ENCODE results near the gene SMIM45.

SMIM45 gene

DNA sequence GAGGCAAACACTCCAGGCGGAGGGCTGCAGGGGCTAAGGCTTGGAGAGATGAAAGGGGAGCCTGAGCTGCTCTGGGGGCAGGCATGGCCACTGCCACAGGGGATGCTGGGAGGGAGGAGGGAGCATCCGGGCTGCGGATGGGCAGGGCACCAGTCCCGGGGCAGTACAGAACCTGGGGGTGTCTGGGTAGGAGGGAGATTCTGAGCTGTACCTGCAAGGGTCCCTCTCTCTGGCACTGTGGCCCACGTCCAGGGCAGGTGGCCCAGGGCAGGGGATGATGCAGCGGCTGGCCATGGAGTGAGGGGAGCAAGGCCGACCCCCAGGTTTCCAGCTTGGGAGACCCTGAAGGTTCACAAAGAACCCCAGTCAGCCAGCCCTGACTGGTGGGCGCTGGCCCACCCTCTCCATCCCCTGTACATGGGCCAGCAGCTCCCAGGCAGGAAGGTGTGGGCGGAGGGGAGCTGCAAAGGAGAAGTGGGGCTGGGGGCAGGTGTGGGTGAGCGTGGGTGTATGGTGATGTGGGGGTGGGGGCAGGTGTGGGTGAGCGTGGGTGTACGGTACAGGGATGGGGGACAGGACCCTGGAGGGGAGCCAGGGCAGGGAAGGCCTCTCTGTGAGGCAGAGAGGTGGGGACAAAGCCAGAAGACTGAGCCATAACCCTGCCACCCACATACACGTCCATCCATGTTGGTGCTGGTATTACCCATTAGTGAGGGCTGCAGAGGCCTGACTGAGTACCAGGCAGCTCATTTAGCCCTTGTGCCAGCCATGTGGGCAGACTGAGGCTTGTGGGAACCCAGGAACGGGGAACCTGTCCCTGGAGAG, 23.1 kb upstream of the SMIM45 start:
- no peak overlapping the region for H3K9ac ChIP-seq (ENCODE audit: low read length)
- no peaks in the 10 kb centered on the region for H3K36me3 ChIP-seq (ENCODE audit: control insufficient read depth, insufficient read depth, low read length, severe bottlenecking)
- H3K4me1 ChIP-seq (ENCODE audit: control insufficient read depth, insufficient read depth, low read length) = peaks cover 3% of the 10 kb centered on the region
- no peak overlapping the region for H3K4me3 ChIP-seq (ENCODE audit: low read length)
- peaks cover 9% of the 10 kb centered on the region for H3K27me3 ChIP-seq (replicated peaks; ENCODE audit: control insufficient read depth, insufficient read depth, low read length)
- no peak for DNase-seq (ENCODE audit: low read depth)
- no peaks in the 10 kb centered on the region for H3K9me3 ChIP-seq (ENCODE audit: control insufficient read depth, low read length)

DNA sequence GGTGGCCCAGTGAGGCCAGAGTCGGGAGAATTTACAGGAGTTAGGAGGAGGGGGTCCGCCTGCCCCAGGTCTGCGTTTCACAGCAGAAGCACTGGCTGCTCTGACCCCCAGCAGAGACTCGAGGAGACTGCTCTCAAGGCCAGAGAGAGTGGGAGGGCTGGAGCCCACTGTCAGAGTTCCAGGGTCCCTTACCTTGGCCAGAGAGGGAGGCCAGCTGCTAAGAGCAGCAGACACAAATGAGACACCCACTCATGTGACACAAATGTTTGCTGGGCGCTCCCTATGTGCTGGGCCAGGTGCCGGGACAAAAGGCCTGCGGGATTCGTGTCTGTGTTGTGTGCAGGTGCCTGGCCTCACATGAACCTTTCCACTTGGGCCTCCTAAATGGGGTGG, 22.5 kb upstream of the SMIM45 start:
- Histone ChIP-seq H3K4me1 (ENCODE audit: control insufficient read depth, insufficient read depth, low read length) (peaks cover 3% of the 10 kb centered on the region), H3K9me3 (ENCODE audit: control insufficient read depth, low read length) (no peaks in the 10 kb centered on the region), H3K36me3 (ENCODE audit: control insufficient read depth, insufficient read depth, low read length, severe bottlenecking) (no peaks in the 10 kb centered on the region), H3K9ac (ENCODE audit: low read length) (no peak overlapping the region), H3K27me3 (replicated peaks; ENCODE audit: control insufficient read depth, insufficient read depth, low read length) (peaks cover 9% of the 10 kb centered on the region), H3K4me3 (ENCODE audit: low read length) (no peak overlapping the region)
- DNase-seq (ENCODE audit: low read depth) = no peak

DNA sequence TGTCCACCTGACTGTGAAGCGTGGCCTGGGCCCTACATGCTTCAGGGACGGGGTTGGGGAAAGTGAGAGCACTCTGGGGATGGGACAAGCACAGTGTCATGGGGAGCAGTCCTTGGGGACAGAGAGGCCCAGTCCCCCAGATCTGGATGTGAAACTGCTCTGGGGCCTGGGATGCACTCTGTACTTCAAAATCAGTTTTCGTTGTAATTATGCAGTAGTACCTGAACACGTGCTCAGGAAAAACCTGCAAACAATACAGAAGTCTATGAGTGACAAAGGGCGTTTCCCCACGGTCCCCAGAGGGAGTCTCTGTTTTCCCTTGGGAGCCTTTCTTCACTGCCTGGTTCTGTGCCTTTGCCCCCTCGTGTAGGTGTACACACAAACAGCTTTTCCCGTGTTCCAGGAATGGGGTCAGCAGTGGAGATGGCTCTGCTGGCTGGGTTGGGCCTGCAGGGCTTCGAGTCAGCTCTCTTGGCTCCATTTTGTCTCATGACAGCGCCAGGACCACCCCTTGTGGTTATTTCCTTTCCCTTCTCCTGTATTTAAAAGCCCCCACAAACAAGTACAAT, 20.2 kb upstream of the SMIM45 start:
- H3K36me3 ChIP-seq (ENCODE audit: control insufficient read depth, insufficient read depth, low read length, severe bottlenecking) = no peaks in the 10 kb centered on the region
- H3K9me3 ChIP-seq (ENCODE audit: control insufficient read depth, low read length) = no peaks in the 10 kb centered on the region
- DNase-seq (ENCODE audit: low read depth) = no peak
- H3K9ac ChIP-seq (ENCODE audit: low read length) = no peak overlapping the region
- H3K4me3 ChIP-seq (ENCODE audit: low read length) = no peak overlapping the region
- no peaks in the 10 kb centered on the region for H3K27me3 ChIP-seq (replicated peaks; ENCODE audit: control insufficient read depth, insufficient read depth, low read length)
- no peaks in the 10 kb centered on the region for H3K4me1 ChIP-seq (ENCODE audit: control insufficient read depth, insufficient read depth, low read length)

DNA sequence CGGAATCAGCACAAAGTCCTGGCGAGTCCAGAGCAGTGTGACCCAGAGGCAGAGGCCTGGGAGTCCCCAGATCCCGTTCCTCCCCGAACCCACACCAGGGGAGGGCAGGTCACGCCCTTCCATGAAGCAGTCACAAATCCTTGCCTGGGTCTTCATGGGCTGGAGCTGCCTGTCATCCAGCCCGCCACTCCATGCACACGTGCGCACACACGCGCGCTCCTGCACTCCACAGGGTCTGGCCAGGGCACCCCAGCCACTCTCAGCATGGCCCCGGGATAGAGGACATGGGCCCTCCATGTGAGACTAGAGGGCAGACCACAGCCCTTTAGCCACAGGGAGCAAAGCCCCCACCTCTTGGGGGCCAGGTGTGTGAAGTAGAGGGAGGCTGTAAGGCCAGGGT, 19.6 kb upstream of the SMIM45 start:
- H3K27me3 ChIP-seq (replicated peaks; ENCODE audit: control insufficient read depth, insufficient read depth, low read length) = no peaks in the 10 kb centered on the region
- no peaks in the 10 kb centered on the region for H3K9me3 ChIP-seq (ENCODE audit: control insufficient read depth, low read length)
- DNase-seq (ENCODE audit: low read depth) = no peak
- no peak overlapping the region for H3K4me3 ChIP-seq (ENCODE audit: low read length)
- no peak overlapping the region for H3K9ac ChIP-seq (ENCODE audit: low read length)
- H3K4me1 ChIP-seq (ENCODE audit: control insufficient read depth, insufficient read depth, low read length) = no peaks in the 10 kb centered on the region
- H3K36me3 ChIP-seq (ENCODE audit: control insufficient read depth, insufficient read depth, low read length, severe bottlenecking) = no peaks in the 10 kb centered on the region

DNA sequence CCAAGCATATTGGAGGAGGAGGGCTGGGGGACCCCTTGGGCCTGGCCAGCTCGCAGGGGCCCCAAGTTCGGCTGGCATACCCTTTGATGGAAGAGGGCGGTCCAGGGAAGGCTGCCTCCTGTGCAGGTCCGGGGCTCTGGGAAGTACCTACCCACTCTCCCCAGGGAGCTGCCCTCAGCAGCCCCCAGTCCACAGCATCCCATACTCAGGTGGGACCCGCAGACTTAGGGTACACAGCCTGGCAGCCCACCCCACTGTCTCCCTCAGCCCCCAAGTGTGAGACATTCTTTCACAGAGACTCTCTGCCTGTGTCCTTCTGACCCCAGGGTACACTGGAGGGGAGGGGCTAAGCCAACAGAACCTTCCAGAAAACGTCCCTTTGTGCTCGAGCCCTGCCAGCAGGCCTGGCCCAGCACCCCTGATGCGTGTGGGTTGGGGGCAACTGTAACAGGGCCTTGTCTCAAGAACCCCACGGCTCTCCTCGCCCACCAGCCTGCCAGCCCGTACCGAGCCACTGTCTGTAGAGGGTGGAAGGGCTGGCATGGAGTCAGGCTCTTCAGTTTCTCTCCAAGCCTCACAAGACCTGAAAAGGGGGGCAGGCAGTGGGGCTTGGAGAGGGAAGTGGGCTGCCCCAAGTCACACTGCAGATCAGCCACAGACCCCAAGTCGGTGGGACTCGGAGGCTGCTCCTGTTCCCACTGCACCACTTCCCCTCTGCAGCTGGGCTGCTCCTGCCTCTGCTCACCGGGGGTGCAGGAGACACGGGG, 18.4 kb upstream of the SMIM45 start:
- no peak for DNase-seq (ENCODE audit: low read depth)
- Histone ChIP-seq H3K27me3 (replicated peaks; ENCODE audit: control insufficient read depth, insufficient read depth, low read length) (no peaks in the 10 kb centered on the region), H3K36me3 (ENCODE audit: control insufficient read depth, insufficient read depth, low read length, severe bottlenecking) (no peaks in the 10 kb centered on the region), H3K9me3 (ENCODE audit: control insufficient read depth, low read length) (no peaks in the 10 kb centered on the region), H3K9ac (ENCODE audit: low read length) (no peak overlapping the region), H3K4me1 (ENCODE audit: control insufficient read depth, insufficient read depth, low read length) (no peaks in the 10 kb centered on the region), H3K4me3 (ENCODE audit: low read length) (no peak overlapping the region)

DNA sequence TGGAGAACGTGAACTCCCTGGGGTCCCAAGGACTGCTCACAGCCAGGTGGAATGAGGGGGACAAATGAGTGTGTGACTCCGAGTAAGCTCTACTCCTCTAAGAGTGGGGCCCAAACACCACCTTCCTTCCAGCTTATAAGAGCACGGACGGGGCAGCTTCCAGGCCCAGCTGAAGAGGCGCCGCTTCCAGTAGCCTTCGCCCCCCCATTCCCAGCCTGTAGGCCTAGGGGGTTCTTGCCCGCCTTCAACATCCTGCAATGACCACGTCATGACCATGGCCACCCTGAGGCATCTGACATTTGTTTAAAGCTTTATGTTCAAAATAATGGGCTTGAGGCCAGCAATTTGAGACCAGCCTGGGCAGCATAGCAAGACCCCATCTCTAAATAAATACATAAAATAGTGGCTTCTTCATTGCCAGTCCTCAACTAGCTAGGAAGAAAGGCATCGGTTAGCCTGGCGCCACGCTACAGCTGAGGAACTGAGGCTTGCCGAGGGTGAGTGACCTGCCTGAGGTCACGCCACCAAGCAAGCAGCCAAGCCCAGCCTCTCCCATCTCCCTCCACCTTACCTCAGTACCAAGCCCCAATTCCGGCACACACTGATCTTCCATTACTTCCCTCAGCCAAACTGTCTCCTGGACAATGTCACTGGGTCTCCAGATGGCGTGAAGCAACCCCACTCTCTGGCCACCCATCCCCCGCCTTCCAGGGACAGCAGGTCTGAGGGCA, 17.5 kb upstream of the SMIM45 start:
- Histone ChIP-seq H3K4me1 (ENCODE audit: control insufficient read depth, insufficient read depth, low read length) (no peaks in the 10 kb centered on the region), H3K9me3 (ENCODE audit: control insufficient read depth, low read length) (no peaks in the 10 kb centered on the region), H3K36me3 (ENCODE audit: control insufficient read depth, insufficient read depth, low read length, severe bottlenecking) (no peaks in the 10 kb centered on the region), H3K9ac (ENCODE audit: low read length) (no peak overlapping the region), H3K4me3 (ENCODE audit: low read length) (no peak overlapping the region), H3K27me3 (replicated peaks; ENCODE audit: control insufficient read depth, insufficient read depth, low read length) (no peaks in the 10 kb centered on the region)
- no peak for DNase-seq (ENCODE audit: low read depth)

DNA sequence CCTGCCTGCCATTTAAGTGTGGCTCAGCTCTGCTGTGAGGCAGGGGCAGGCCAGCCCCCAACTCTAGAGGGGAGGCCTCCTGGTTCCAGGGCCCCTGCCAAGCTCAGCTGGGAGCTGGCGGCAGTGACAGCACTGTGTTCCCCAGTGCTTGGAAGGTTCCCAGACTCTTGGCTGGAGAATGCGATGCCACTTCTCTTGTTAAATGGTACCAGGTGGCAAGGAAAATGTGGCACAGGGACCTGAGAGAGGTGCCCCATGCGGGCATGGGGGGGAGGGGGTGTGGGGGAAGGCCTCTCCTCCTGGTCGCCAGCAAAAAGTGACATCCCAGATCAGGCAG, 17.0 kb upstream of the SMIM45 start:
- no peak overlapping the region for H3K9ac ChIP-seq (ENCODE audit: low read length)
- no peaks in the 10 kb centered on the region for H3K36me3 ChIP-seq (ENCODE audit: control insufficient read depth, insufficient read depth, low read length, severe bottlenecking)
- no peak overlapping the region for H3K4me3 ChIP-seq (ENCODE audit: low read length)
- DNase-seq (ENCODE audit: low read depth) = no peak
- no peaks in the 10 kb centered on the region for H3K27me3 ChIP-seq (replicated peaks; ENCODE audit: control insufficient read depth, insufficient read depth, low read length)
- no peaks in the 10 kb centered on the region for H3K9me3 ChIP-seq (ENCODE audit: control insufficient read depth, low read length)
- H3K4me1 ChIP-seq (ENCODE audit: control insufficient read depth, insufficient read depth, low read length) = no peaks in the 10 kb centered on the region

DNA sequence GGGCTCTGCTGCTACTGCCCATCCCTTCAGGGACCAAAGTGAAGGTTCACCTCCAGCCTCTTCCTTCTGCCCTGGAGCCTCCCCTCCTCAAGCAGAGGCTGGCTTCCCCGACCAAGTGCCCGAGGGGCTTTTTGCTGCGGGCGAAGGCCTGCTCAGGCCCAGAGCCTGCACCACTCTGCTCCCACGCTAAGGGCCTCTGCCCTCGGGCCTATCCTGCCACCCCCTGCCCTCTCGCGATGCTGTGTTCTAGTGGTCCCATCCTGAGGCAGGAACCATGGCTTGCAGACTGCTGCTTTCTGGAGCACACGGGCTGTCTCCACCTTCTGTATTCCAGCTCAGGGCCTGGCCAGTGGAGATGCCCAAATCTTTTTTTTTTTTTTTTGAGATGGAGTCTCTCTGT, 16.4 kb upstream of the SMIM45 start:
- Histone ChIP-seq H3K4me1 (ENCODE audit: control insufficient read depth, insufficient read depth, low read length) (peaks cover 2% of the 10 kb centered on the region), H3K4me3 (ENCODE audit: low read length) (no peak overlapping the region), H3K9me3 (ENCODE audit: control insufficient read depth, low read length) (no peaks in the 10 kb centered on the region), H3K9ac (ENCODE audit: low read length) (no peak overlapping the region), H3K27me3 (replicated peaks; ENCODE audit: control insufficient read depth, insufficient read depth, low read length) (no peaks in the 10 kb centered on the region), H3K36me3 (ENCODE audit: control insufficient read depth, insufficient read depth, low read length, severe bottlenecking) (no peaks in the 10 kb centered on the region)
- no peak for DNase-seq (ENCODE audit: low read depth)

DNA sequence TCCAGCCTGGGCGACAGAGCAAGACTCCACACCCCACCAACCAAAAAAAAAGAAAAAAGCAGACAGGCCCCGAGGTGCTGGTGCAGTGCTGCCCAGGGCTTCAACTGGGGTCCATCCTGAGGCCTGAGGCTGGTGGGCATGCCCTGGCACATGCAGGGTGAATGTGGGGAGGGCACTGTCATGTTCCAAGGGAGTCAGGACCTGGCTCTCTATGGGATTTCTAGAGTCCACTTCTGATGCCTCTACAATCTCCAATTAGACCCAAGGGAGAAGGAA, 15.1 kb upstream of the SMIM45 start:
- Histone ChIP-seq H3K27me3 (replicated peaks; ENCODE audit: control insufficient read depth, insufficient read depth, low read length) (no peaks in the 10 kb centered on the region), H3K4me3 (ENCODE audit: low read length) (no peak overlapping the region), H3K4me1 (ENCODE audit: control insufficient read depth, insufficient read depth, low read length) (peaks cover 8% of the 10 kb centered on the region), H3K9ac (ENCODE audit: low read length) (no peak overlapping the region), H3K9me3 (ENCODE audit: control insufficient read depth, low read length) (no peaks in the 10 kb centered on the region), H3K36me3 (ENCODE audit: control insufficient read depth, insufficient read depth, low read length, severe bottlenecking) (no peaks in the 10 kb centered on the region)
- no peak for DNase-seq (ENCODE audit: low read depth)

DNA sequence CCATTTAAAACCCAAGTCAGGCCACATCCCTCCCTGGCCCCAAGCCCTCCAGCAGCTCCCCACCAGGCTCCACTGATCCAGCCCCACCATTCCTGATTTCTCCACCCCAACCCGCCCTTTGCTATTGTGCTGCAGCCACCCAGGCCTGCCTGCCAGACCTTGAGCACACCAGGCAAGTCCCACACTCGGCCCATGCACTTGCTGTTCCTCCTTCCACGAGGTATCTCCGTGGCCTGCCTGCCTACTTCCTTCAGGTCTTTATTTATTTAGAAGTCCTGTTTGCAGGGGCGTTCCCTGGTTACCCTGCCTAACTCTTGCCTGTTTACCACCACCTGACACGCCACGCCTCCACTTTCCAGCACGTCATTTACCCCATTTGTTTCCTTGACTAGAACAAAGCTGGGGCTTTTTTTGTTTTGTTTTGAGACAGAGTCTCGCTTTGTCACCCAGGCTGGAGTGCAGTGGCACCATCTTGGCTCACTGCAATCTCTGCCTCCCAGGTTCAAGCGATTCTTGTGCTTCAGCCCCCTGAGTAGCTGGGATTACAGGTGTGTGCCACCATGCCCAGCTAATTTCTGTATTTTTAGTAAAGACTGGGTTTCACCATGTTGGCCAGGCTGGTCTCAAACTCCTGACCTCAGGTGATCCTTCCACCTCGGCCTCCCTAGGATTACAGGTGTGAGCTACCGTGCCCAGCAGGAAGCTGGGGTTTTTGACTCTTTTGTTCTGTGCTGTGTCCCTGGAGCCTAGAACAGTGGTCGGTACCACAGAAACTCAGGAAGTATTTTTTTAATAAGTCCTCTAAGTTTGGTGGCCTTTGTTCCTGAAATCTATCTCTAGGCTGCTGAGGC, 11.7 kb upstream of the SMIM45 start:
- Histone ChIP-seq H3K36me3 (ENCODE audit: control insufficient read depth, insufficient read depth, low read length, severe bottlenecking) (no peaks in the 10 kb centered on the region), H3K9ac (ENCODE audit: low read length) (no peak overlapping the region), H3K4me1 (ENCODE audit: control insufficient read depth, insufficient read depth, low read length) (peaks cover 8% of the 10 kb centered on the region), H3K27me3 (replicated peaks; ENCODE audit: control insufficient read depth, insufficient read depth, low read length) (no peaks in the 10 kb centered on the region), H3K9me3 (ENCODE audit: control insufficient read depth, low read length) (no peaks in the 10 kb centered on the region), H3K4me3 (ENCODE audit: low read length) (no peak overlapping the region)
- DNase-seq (ENCODE audit: low read depth) = no peak
